H1 (cell line): ENCODE data around the gene FPGS.

Experiments
- CTCF ChIP-seq, 3 experiments: IDR thresholded peaks; 1 replicate in 2 of 3; 2 replicates in 1 of 3; pipeline versions ENCODE4 v1.5.1 to v1.6.1; 2011; ENCODE audit warnings: low read length in 3 of 3, mild to moderate bottlenecking in 3 of 3, inconsistent platforms in 2 of 3, low read depth in 1 of 3, moderate library complexity in 1 of 3; ENCODE audit not compliant: insufficient read depth in 1 of 3; ENCODE audit errors: control extremely low read depth in 1 of 3
- GABPA ChIP-seq: IDR thresholded peaks from 2 replicates; pipeline ENCODE4 v1.6.1; 2011; ENCODE audit warnings: mild to moderate bottlenecking, low read length, moderate library complexity, borderline replicate concordance; ENCODE audit not compliant: insufficient read depth
- HDAC2 ChIP-seq, 2 experiments: fragments of 300-600 bp in 1 of 2; sonication (generic) in 1 of 2; IDR thresholded peaks; 2 replicates each; pipeline ENCODE4 v1.6.1; 2011 to 2012; ENCODE audit warnings: low read depth in 2 of 2, low read length in 2 of 2, mild to moderate bottlenecking in 2 of 2, moderate library complexity in 2 of 2, borderline replicate concordance in 1 of 2, inconsistent platforms in 1 of 2
- JUN ChIP-seq: IDR thresholded peaks from 2 replicates; pipeline ENCODE4 v1.6.1; 2011; ENCODE audit warnings: low read depth, mild to moderate bottlenecking, improper control_type of control experiment, low read length
- MAFK ChIP-seq: IDR thresholded peaks from 2 replicates; pipeline ENCODE4 v1.6.1; 2012; ENCODE audit warnings: low read depth, mild to moderate bottlenecking, improper control_type of control experiment, low read length
- NRF1 ChIP-seq: IDR thresholded peaks from 2 replicates; pipeline ENCODE4 v1.6.1; 2011; ENCODE audit warnings: mild to moderate bottlenecking, low read depth, low read length, improper control_type of control experiment

DNA sequence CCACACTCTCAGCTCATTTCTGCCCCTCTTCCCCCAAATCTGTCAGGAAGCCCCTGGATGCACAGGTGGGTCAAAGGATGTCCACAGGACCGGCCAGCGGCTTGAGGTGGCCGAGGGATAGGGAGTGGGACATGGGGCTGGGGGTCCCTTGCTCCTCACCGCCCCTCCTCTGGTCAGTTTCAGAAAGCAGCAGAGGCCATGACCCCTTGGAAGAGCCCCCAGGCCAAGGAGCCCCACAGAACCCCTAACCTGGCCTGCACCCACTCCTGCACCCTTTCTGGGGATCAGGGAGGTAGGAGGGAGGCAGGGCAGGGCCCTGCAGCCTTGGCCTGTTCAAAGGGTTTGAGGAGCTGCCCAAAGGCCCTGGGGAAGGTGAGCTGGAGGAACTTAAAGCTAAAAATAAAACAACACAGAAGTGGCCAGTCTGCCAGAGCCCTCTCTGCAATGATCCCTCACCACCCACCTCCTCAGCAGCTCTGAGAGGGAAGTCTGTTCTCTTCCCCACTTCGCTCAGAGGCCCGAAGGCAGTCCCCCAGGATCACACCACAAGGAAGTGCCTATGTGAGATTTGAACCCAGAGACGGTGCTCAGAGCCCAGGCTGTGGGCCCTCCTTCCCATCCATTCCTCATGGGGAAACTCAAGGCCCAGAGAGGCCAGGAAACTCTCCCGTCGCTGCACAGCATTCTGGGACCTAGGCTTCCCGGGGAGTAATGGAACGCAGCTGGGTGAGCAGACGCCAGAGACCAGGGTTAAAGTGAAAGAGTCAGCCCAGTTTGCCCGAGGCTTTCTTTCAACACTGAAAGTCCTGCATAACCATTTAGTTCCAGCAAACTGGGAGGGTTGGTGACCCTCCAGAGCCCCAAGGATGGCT, 50.9 kb downstream of the FPGS start:
- TF ChIP-seq CTCF (IDR thresholded peaks at IDR 0.05; ENCODE audit: control extremely low read depth in 1 of 3, insufficient read depth in 1 of 3, low read depth in 1 of 3, low read length in 3 of 3), result no peak
- TF ChIP-seq HDAC2 (IDR thresholded peaks at IDR 0.05; ENCODE audit: borderline replicate concordance in 1 of 2, low read depth in 2 of 2, low read length in 2 of 2), result no peak
- no peak for TF ChIP-seq NRF1
- no peak for TF ChIP-seq GABPA
- TF ChIP-seq MAFK, result no peak
- TF ChIP-seq JUN, result no peak
